A549 (cell line): Measurements from ENCODE around the gene CNTNAP2. TPM values are rescaled to one million over a fixed set of nuclear protein-coding genes. Genes with fewer than 3 reads are reported as not detected.

Source experiments
- ATAC-seq, 2 experiments: fragments of 200-7000 bp in 1 of 2; fragments of >200 bp in 1 of 2; cut with Nextera tagmentation in 1 of 2; cut with Tn5 transposase in 1 of 2; 3 replicates each; pipeline versions ENCODE4 v1.8.0 to v1.9.1; 2018 to 2020; ENCODE audit warnings: mild to moderate bottlenecking in 1 of 2, moderate library complexity in 1 of 2
- CTCF ChIA-PET: fragments of 300-600 bp; sonication (Branson Sonifier 250); formaldehyde crosslinking; extraction: SDS; loops from one replicate; lab custom pipeline; 2021; ENCODE audit warnings: antibody characterized with exemption, inconsistent platforms; lab: Yijun Ruan, JAX
- POLR2A ChIA-PET: fragments of 350-600 bp; formaldehyde crosslinking; extraction: SDS; loops from one replicate; lab custom pipeline; 2021; ENCODE audit warnings: antibody characterized with exemption, inconsistent platforms; lab: Yijun Ruan, JAX
- DNase-seq, 2 experiments: peaks; one replicate each; pipeline versions ENCODE4 v3.0.0 to v3.0.0-alpha.2; 2011 to 2016; ENCODE audit warnings: low read depth in 1 of 2, low spot score in 1 of 2
- FAIRE-seq: peaks from 2 replicates; lab custom pipeline; 2011; peaks lifted over from hg19 to GRCh38; lab: Jason Lieb, UNC
- H3K27ac ChIP-seq, 2 experiments: fragments of >200 bp; sonication (Bioruptor Twin); formaldehyde crosslinking; 3 replicates each; pipeline ENCODE4 v1.5.1; 2016 to 2017
- H3K4me1 ChIP-seq: fragments of >200 bp; sonication (Bioruptor Twin); formaldehyde crosslinking; 3 replicates; pipeline ENCODE4 v1.6.1; 2016
- H3K4me2 ChIP-seq: fragments of >200 bp; sonication (Bioruptor Twin); formaldehyde crosslinking; 3 replicates; pipeline ENCODE4 v1.6.1; 2016
- H3K4me3 ChIP-seq: fragments of >200 bp; sonication (Bioruptor Twin); formaldehyde crosslinking; 3 replicates; pipeline ENCODE4 v1.5.1; 2016
- H3K9me3 ChIP-seq: fragments of >200 bp; sonication (Bioruptor Twin); formaldehyde crosslinking; 3 replicates; pipeline ENCODE4 v1.6.1; 2016
- ATOH8 ChIP-seq: fragments of 250-450 bp; sonication (Bioruptor Pico); IDR thresholded peaks from 2 replicates; pipeline ENCODE4 v1.5.0; 2020; ENCODE audit warnings: low read depth, mild to moderate bottlenecking, moderate library complexity
- BCL3 ChIP-seq: fragments of >200 bp; sonication (Bioruptor Twin); formaldehyde crosslinking; IDR thresholded peaks from 3 replicates; pipeline ENCODE4 v1.6.1; 2016
- CBX8 ChIP-seq: fragments of 200-600 bp; sonication (generic); IDR thresholded peaks from 2 replicates; pipeline ENCODE4 v1.6.1; 2016
- CEBPB ChIP-seq, 2 experiments: fragments of >200 bp in 1 of 2; sonication (Bioruptor Twin) in 1 of 2; formaldehyde crosslinking in 1 of 2; IDR thresholded peaks; 2 replicates each; pipeline ENCODE4 v1.6.1; 2012 to 2016
- CTCF ChIP-seq: fragments of >200 bp; sonication (Bioruptor Twin); formaldehyde crosslinking; IDR thresholded peaks from 3 replicates; pipeline ENCODE4 v1.5.1; 2016
- E2F6 ChIP-seq: IDR thresholded peaks from 2 replicates; pipeline ENCODE4 v1.6.1; 2012; ENCODE audit warnings: low read depth, borderline replicate concordance
- EHMT2 ChIP-seq: fragments of 200-600 bp; sonication (generic); IDR thresholded peaks from 2 replicates; pipeline ENCODE4 v1.6.1; 2016; ENCODE audit warnings: antibody characterized with exemption, low read depth, mild to moderate bottlenecking, moderate library complexity
- EP300 ChIP-seq, 2 experiments: fragments of >200 bp; sonication (Bioruptor Twin); formaldehyde crosslinking; IDR thresholded peaks; 2 replicates in 1 of 2; 3 replicates in 1 of 2; pipeline ENCODE4 v1.6.1; 2016 to 2017
- FOSL2 ChIP-seq, 2 experiments: fragments of 450-650 bp in 1 of 2; fragments of >200 bp in 1 of 2; sonication (Bioruptor Twin) in 1 of 2; formaldehyde crosslinking; IDR thresholded peaks; 2 replicates each; pipeline versions ENCODE4 v1.5.0 to v1.6.1; 2016 to 2020; ENCODE audit warnings: mild to moderate bottlenecking in 1 of 2, moderate library complexity in 1 of 2
- FOXS1 ChIP-seq: fragments of 250-450 bp; sonication (Bioruptor Pico); IDR thresholded peaks from 2 replicates; pipeline ENCODE4 v1.5.0; 2020; ENCODE audit warnings: mild to moderate bottlenecking, moderate library complexity
- HMGXB4 ChIP-seq: fragments of 250-450 bp; sonication (Bioruptor Pico); IDR thresholded peaks from 2 replicates; pipeline ENCODE4 v1.5.0; 2021; ENCODE audit warnings: mild to moderate bottlenecking, moderate library complexity, borderline replicate concordance
- HOXB13 ChIP-seq: fragments of 250-450 bp; sonication (Bioruptor Pico); IDR thresholded peaks from 2 replicates; pipeline ENCODE4 v1.5.0; 2020; ENCODE audit warnings: low read depth, mild to moderate bottlenecking, moderate library complexity
- KDM5A ChIP-seq: fragments of 200-600 bp; sonication (generic); IDR thresholded peaks from 2 replicates; pipeline ENCODE4 v1.6.1; 2016; ENCODE audit warnings: antibody characterized with exemption, mild to moderate bottlenecking
- MAZ ChIP-seq: fragments of 150-350 bp; IDR thresholded peaks from 2 replicates; pipeline ENCODE4 v1.6.1; 2014; ENCODE audit warnings: antibody characterized with exemption, low read depth, low read length, borderline replicate concordance
- MYC ChIP-seq: IDR thresholded peaks from 2 replicates; pipeline ENCODE4 v1.6.1; 2012; ENCODE audit warnings: mild to moderate bottlenecking, inconsistent platforms, low read length, improper control_type of control experiment, borderline replicate concordance
- PBX3 ChIP-seq: IDR thresholded peaks from 2 replicates; pipeline ENCODE4 v1.6.1; 2012
- REST ChIP-seq: fragments of 200-600 bp; sonication (generic); IDR thresholded peaks from 2 replicates; pipeline ENCODE4 v1.6.1; 2016; ENCODE audit warnings: antibody characterized with exemption, mild to moderate bottlenecking, moderate library complexity
- RFX5 ChIP-seq: fragments of 450-650 bp; IDR thresholded peaks from 2 replicates; pipeline ENCODE4 v1.7.1; 2014; ENCODE audit warnings: antibody characterized with exemption, mild to moderate bottlenecking, moderate library complexity
- SMC3 ChIP-seq: fragments of >200 bp; sonication (Bioruptor Twin); formaldehyde crosslinking; IDR thresholded peaks from 3 replicates; pipeline ENCODE4 v1.6.1; 2018; ENCODE audit warnings: inconsistent platforms
- ZC3H11A ChIP-seq: fragments of 450-650 bp; IDR thresholded peaks from 2 replicates; pipeline ENCODE4 v1.6.1; 2014; ENCODE audit warnings: antibody characterized with exemption, mild to moderate bottlenecking
- ZFP36 ChIP-seq: fragments of 450-650 bp; IDR thresholded peaks from 2 replicates; pipeline ENCODE4 v1.6.1; 2014; ENCODE audit warnings: borderline replicate concordance; ENCODE audit not compliant: partially characterized antibody
- WGBS: methylation state at CpG from one replicate; pipeline ENCODE4 v1.1.6; 2017; ENCODE audit errors: missing lambda C conversion rate; 5-methylcytosine and 5-hydroxymethylcytosine counted together
- polyA plus RNA-seq, 4 experiments: library from polyadenylated mRNA; depleted of rRNA in 3 of 4; stranded (reverse); fragments of >200 nt; fragmentation: RNase III in 1 of 4; extraction: RNeasy Plus Mini Kit Qiagen cat#74134 plus additional on column Dnase treatment in 1 of 4; gene quantifications; 2 replicates in 3 of 4; 3 replicates in 1 of 4; pipeline ENCODE4 v1.2.3, GENCODE V29; 2011 to 2017

Gene CNTNAP2
- polyA plus RNA-seq, 2 of the 4 experiments (the other 2 are of a cell fraction): 0.05 to 0.13 TPM

GRCh38 chr7:148255333-148255732, 2138.7 kb downstream of the CNTNAP2 start (continued):
- peak; percentile 26; the same call in 1 of the 3 replicates for TF ChIP-seq CTCF
- no peak for TF ChIP-seq HMGXB4 (CRISPR knock-in tag)
- no peak for TF ChIP-seq CEBPB (IDR thresholded peaks at IDR 0.05)
- no peak for TF ChIP-seq FOSL2 (IDR thresholded peaks at IDR 0.05)
- no peak for TF ChIP-seq FOSL2 (CRISPR knock-in tag; IDR thresholded peaks at IDR 0.05)
- no peak for TF ChIP-seq PBX3
- no peak for TF ChIP-seq MYC
- TF ChIP-seq SMC3: 0 out of 3 replicates have a peak, but pooled peaks have one; percentile 8
- TF ChIP-seq RFX5: no peak
- TF ChIP-seq KDM5A: no peak
- TF ChIP-seq ATOH8 (CRISPR knock-in tag): no peak
- no peak for TF ChIP-seq HOXB13
- TF ChIP-seq EHMT2: no peak

- 43% methylated on average over 6 of the region's 6 CpGs for WGBS
- FAIRE-seq (no peak), ATAC-seq (no peak), DNase-seq (no peak)
- Histone ChIP-seq H3K4me1 (no peaks in the 10 kb centered on the region), H3K4me3 (no peak overlapping the region), H3K4me2 (no peak overlapping the region), H3K27ac (no peak overlapping the region), H3K9me3 (peaks cover 3% of the 10 kb centered on the region; the same call in 1 of the 3 replicates)
- CTCF ChIA-PET: interaction anchor here (1.5 kb wide), 1 partner anchor 28 kb away, joined by 3 read pairs; no protein-coding TSS in a partner anchor
- POLR2A ChIA-PET: no interaction called here
- no peak for TF ChIP-seq ATOH8 (CRISPR knock-in tag)
- no peak for TF ChIP-seq EP300 (IDR thresholded peaks at IDR 0.05)
- TF ChIP-seq ZFP36: no peak
- no peak for TF ChIP-seq EHMT2
- no peak for TF ChIP-seq FOXS1 (CRISPR knock-in tag)
- no peak for TF ChIP-seq BCL3
- no peak for TF ChIP-seq ZC3H11A
- TF ChIP-seq REST: no peak
- no peak for TF ChIP-seq MAZ
- TF ChIP-seq FOSL2 (IDR thresholded peaks at IDR 0.05): no peak
- no peak for TF ChIP-seq FOSL2 (CRISPR knock-in tag; IDR thresholded peaks at IDR 0.05)
- no peak for TF ChIP-seq CBX8
- no peak for TF ChIP-seq E2F6
- no peak for TF ChIP-seq MYC
- TF ChIP-seq, all 56 proteins: peak for 0
Observed at GRCh38 chr7:148256433-148256832, 2139.8 kb downstream of the CNTNAP2 start.
